Measurements from ENCODE around the gene CLIP2.

The CLIP2 gene

GRCh38 chr7:74454021-74454924, 165.1 kb downstream of the CLIP2 start (continued):
- TF ChIP-seq ZNF792 (tag by site-specific recombination; IDR thresholded peaks at IDR 0.05) (no peak), BCL11A (tag by site-specific recombination; IDR thresholded peaks at IDR 0.05; ENCODE audit: low read depth) (no peak), ZNF677 (tag by site-specific recombination; IDR thresholded peaks at IDR 0.05) (no peak), ZFP41 (tag by site-specific recombination; IDR thresholded peaks at IDR 0.05; ENCODE audit: borderline replicate concordance) (no peak), ZNF23 (tag by site-specific recombination; IDR thresholded peaks at IDR 0.05; ENCODE audit: borderline replicate concordance) (no peak), KLF9 (tag by site-specific recombination; IDR thresholded peaks at IDR 0.05; ENCODE audit: low read depth) (no peak), ZBTB21 (tag by site-specific recombination; IDR thresholded peaks at IDR 0.05) (no peak), ZNF843 (tag by site-specific recombination; IDR thresholded peaks at IDR 0.05) (no peak), ZNF121 (tag by site-specific recombination; IDR thresholded peaks at IDR 0.05) (no peak), ZSCAN18 (tag by site-specific recombination; IDR thresholded peaks at IDR 0.05) (no peak), ZNF24 (tag by site-specific recombination; IDR thresholded peaks at IDR 0.05) (no peak), OSR2 (tag by site-specific recombination; IDR thresholded peaks at IDR 0.05) (no peak), PRDM1 (tag by site-specific recombination; IDR thresholded peaks at IDR 0.05) (no peak), ZNF433 (tag by site-specific recombination; IDR thresholded peaks at IDR 0.05; ENCODE audit: low read depth) (no peak), ZNF585B (tag by site-specific recombination; IDR thresholded peaks at IDR 0.05) (no peak), SP2 (tag by site-specific recombination; IDR thresholded peaks at IDR 0.05) (no peak), ZNF335 (tag by site-specific recombination; conservative IDR thresholded peaks at IDR 0.05) (no peak), RBAK (tag by site-specific recombination; IDR thresholded peaks at IDR 0.05) (no peak), ZNF639 (tag by site-specific recombination; IDR thresholded peaks at IDR 0.05) (no peak), ZNF513 (tag by site-specific recombination; IDR thresholded peaks at IDR 0.05) (no peak), PRDM10 (tag by site-specific recombination; IDR thresholded peaks at IDR 0.05) (no peak), ZNF48 (tag by site-specific recombination; IDR thresholded peaks at IDR 0.05) (no peak), EGR2 (tag by site-specific recombination; IDR thresholded peaks at IDR 0.05; ENCODE audit: low read depth) (no peak), ZBTB49 (tag by site-specific recombination; IDR thresholded peaks at IDR 0.05; ENCODE audit: low read depth) (no peak), ZBTB8A (tag by site-specific recombination; IDR thresholded peaks at IDR 0.05) (no peak), ZSCAN16 (tag by site-specific recombination; IDR thresholded peaks at IDR 0.05) (no peak), ZIC2 (tag by site-specific recombination; IDR thresholded peaks at IDR 0.05) (peak; percentile 56), ZFP37 (tag by site-specific recombination; IDR thresholded peaks at IDR 0.05) (no peak), PRDM6 (tag by site-specific recombination; IDR thresholded peaks at IDR 0.05) (no peak)

All from HEK293 (cell line).